ENCODE results near the gene FAM222B.

GRCh38 chr17:28774206-28774605 is 68.4 kb downstream of the FAM222B start:
- no peak for TF ChIP-seq EZH2 (IDR thresholded peaks at IDR 0.05; ENCODE audit: low read length)
- no peak for TF ChIP-seq CTCF (optimal IDR thresholded peaks at IDR 0.05 in 1 of 3, IDR thresholded peaks at IDR 0.05 in 1 of 3, conservative IDR thresholded peaks at IDR 0.05 in 1 of 3; ENCODE audit: extremely low read depth in 1 of 3, insufficient read depth in 2 of 3, low read length in 3 of 3)
